NCI-H1048 (cell line): Measurements from ENCODE around the gene PLIN1.

Experiments used
- DNase-seq: peaks from one replicate; lab custom pipeline; 2025; lab: John Stamatoyannopoulos, UW

The PLIN1 gene

DNA sequence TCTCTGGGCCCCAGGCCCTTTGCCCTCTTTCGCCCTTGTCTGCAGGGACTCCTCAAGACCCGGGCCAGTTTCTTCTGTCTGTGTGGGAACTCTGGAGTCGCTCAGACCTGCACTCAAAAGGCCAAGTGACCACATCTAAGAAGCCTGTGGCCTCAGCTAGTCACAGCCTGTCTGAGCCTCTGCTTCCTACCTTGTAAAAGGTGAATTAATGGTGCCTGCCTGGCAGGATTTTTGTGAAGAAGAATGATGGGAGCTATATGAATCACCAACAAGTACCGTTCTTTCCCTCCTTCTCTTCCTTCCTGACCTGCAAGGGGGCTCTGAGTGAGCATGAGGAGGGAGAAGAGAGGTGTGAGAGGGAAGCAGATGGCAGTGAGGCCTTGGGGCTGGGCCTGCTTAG is 7.5 kb downstream of the PLIN1 start:
- no peak for DNase-seq

DNA sequence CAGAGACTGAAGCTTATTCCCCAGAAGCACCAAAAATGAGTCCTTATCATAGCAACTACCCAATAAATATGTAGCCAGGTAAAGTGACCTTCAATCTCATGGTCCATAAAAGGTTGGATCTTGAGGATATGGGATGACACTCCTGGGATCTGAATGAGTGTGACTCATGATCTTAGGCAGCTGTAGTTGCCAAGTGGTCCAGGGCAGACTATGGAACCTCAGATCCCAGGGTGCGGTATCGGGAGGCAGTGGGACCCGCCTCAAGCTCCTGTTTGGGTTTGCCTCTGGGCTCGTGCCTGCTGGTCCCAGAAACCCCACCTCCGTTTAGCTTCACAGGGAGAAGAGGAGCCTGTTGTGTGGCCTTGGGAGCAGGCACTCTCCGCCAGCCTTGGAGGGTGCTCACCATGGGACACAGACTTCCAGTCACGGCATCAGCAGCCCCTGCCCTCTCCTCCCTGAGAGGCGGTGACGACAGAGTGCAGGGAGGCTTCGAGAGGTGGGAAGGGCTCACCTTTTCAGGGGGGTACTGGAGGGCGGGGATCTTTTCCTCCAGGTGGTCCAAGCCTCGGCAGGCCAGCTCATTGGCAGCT is 8.1 kb downstream of the PLIN1 start:
- DNase-seq: no peak

- DNase-seq: no peak
These were observed 9.2 kb downstream of the PLIN1 start for GRCh38 chr15:89669941-89670340.

GRCh38 chr15:89669309-89669865 is 9.8 kb downstream of the PLIN1 start:
- DNase-seq: no peak

DNA sequence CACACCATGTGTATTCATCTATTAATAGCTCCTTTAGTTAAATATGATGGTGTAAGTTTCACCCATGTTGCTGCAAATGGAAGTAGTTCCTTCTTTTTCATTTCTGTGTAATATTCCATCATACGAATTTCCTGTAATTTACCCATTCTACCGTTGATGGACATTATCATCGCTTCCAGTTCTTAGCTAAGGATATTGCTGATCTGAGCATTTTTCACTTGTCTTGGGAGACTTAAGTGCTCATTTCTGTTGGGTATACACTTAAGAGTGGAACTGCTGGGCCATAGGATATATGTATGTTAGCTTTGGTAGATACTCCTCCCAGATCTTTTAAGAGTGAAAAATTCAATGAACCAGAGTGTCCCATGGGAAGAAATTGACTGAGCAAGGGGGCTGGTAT is 11.0 kb downstream of the PLIN1 start:
- no peak for DNase-seq

GRCh38 chr15:89667706-89667960 is 11.5 kb downstream of the PLIN1 start:
- no peak for DNase-seq

- no peak for DNase-seq
These were observed 12.1 kb downstream of the PLIN1 start for GRCh38 chr15:89666858-89667705.

- no peak for DNase-seq
These were observed 12.8 kb downstream of the PLIN1 start for GRCh38 chr15:89666184-89666857.

DNA sequence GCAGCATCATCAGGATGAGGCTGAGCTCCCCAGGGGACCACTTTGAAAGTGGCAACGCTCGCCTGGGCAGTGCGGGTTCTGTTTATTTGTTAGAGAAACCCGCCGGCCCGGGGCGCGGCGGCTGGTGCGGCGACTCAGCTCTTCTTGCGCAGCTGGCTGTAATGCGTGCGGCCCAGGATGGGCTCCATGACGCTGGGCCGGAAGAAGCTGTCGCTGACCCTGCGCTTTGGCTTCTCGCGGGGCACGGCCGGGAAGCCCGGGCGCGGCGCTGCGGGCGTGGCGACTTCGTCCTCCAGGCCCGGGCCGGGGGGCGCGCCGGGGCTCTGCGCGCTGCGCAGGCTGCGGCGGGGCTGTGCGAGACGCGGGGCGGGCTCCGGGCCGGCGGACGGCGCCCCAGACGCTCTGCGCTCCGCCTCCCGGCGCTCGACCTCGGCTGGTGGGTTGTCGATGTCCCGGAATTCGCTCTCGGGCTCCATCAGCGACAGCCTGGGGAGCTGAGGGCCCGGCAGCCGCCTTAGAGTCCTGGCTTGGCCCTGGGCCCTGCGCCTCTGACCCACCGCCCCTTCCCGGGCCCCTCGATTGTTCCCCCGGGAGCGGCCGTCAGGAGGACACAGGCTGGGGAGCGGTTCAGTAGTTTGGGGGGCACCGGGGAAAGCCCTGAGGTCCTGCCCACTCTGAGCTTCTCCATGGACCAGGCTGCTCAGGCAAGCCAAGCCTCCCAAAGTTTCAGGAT is 13.6 kb downstream of the PLIN1 start:
- no peak for DNase-seq

GRCh38 chr15:89664441-89665350 is 14.5 kb downstream of the PLIN1 start:
- no peak for DNase-seq

- no peak for DNase-seq
These were observed 16.1 kb downstream of the PLIN1 start for GRCh38 chr15:89662893-89663626.

GRCh38 chr15:89660556-89660955 is 18.6 kb downstream of the PLIN1 start:
- DNase-seq: no peak

DNA sequence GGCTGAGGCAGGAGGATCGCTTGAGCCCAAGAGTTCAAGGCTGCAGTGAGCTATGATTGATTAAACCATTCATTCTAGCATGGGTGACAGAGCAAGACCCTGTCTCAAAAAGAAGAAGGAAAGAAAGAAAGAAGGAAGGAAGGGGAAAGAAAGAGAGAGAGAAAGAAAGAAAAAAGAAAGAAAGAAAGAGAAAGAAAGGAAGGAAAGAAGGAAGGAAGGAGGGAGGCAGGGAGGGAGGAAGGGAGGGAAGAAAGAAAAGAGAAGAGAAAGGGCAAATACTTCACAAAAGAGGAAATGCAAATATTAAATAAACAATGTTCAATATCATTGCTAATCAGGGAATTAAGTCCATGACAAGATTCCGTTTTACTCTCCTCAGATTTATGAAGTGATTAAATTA is 19.9 kb downstream of the PLIN1 start:
- DNase-seq: no peak

GRCh38 chr15:89657686-89658200 is 21.4 kb downstream of the PLIN1 start:
- DNase-seq: no peak

DNA sequence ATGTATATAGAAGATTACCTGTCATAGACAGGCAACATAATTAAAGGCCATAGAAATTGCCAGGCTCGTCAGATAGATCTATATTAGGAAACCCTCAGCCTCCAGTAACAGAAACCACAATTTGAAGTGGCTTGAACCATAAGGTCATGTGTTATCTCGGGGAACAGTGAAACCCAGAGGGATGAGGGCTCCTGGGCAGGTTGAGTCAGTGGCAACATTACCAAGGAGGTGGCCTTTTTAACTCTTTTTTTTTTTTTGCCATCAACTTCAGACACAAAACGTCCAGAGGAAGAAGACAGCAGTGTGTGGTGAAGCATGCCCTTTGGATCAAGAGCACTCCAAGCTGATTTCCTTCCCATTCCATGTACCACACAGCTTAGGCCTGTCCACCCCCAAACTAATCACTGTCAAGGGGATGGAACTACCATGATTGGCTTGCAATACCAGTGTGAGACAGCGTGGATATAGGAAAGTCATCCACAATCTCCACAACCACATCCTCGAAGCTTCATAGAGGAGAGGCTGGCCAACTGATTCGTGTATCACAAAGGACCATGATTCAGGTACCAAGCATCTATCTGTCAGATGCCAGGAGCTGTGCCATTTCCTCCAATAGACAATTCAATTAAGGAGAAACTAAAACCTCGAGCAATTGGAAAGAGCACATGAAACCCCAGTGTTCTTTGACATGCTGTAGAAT is 22.9 kb downstream of the PLIN1 start:
- no peak for DNase-seq

DNA sequence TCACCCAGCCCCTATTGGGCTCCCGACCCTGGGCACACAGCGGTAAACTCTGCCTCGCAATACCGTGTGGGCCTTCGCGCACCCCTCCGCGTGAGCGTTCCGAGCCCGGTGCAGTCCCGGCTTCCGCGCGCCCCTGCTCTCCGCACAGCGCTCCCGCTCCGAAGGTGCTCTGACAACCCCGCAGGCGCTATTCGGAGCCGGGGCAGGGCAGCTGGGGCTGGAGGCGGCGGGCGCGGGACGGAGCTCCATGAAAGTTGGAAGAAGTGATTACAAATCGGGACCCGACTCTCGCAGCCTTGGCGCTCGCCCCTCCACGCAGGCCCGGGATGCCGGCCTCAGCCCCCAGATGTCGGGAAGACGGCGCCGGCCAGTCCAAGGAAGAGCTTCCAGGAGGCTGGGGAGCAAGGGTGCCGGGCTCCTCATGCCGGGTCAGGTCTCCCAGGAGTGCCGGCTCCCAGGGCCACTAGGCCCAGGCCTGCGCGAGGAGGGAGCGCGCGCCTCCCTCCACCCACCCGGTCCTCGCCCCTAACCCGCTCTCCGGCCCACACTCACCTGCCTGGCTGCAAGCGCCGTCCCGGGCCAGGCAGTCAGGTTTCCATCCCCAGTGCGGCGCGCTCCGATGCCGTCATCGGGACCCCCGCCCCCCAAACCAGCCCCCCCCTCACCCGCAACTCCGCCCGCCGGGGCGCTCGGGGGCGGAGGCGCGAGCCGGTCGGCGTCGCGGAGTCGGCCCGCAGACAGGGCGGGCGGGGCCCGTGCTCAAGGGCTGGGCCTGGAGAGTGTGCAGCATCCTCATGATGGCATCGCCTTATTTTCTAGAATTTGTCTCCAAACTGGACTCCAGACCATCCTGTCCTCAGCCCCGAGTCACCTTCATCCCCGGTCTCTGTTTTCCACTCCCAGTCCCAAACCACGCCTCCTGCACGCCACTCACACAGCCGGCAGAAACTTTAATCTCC is 24.0 kb downstream of the PLIN1 start, which contains the start of gene KIF7:
TSS of gene KIF7 (minus strand) at position 621 of the 959 bp plus-strand sequence. CDS start 2,537 bp downstream, outside the sequence.
- no peak for DNase-seq

- DNase-seq: no peak
These were observed 24.8 kb downstream of the PLIN1 start for GRCh38 chr15:89654301-89654761.

- no peak for DNase-seq
These were observed 25.6 kb downstream of the PLIN1 start for GRCh38 chr15:89653578-89653977.
